ENCODE data around the gene CYB561D2.
A peak's percentile ranks its signal among the peaks of the same experiment; 100 is the strongest.

Gene CYB561D2

GRCh38 chr3:50323614-50324199 lies 27.0 kb upstream of the CYB561D2 start:
- no peak for DNase-seq (ENCODE audit: low read depth in 2 of 2)

- peak in 1 of 2 donors; percentile 62 for DNase-seq (ENCODE audit: low read depth in 2 of 2)
Measured at GRCh38 chr3:50324351-50325112, 26.1 kb upstream of the CYB561D2 start.

- no peak for DNase-seq (ENCODE audit: low read depth in 2 of 2)
Measured at GRCh38 chr3:50325113-50325480, 25.6 kb upstream of the CYB561D2 start.

GRCh38 chr3:50325497-50326181 lies 25.0 kb upstream of the CYB561D2 start:
- no peak for DNase-seq (ENCODE audit: low read depth in 2 of 2)

- DNase-seq (ENCODE audit: low read depth in 2 of 2): no peak
Measured at GRCh38 chr3:50326182-50326541, 24.5 kb upstream of the CYB561D2 start.

GRCh38 chr3:50327129-50327528 lies 23.5 kb upstream of the CYB561D2 start:
- DNase-seq (ENCODE audit: low read depth in 2 of 2): no peak

- DNase-seq (ENCODE audit: low read depth in 2 of 2): peak; percentile 88 to 89
Measured at GRCh38 chr3:50327943-50328691, 22.5 kb upstream of the CYB561D2 start, which contains the start of gene TUSC2. Gene TUSC2 (minus strand): TSS chr3:50328223. CDS start chr3:50328099, 124 bp downstream.

- no peak for DNase-seq (ENCODE audit: low read depth in 2 of 2)
Measured at GRCh38 chr3:50330330-50330729, 20.3 kb upstream of the CYB561D2 start.

- DNase-seq (ENCODE audit: low read depth in 2 of 2): no peak
Measured at GRCh38 chr3:50331364-50331907, 19.2 kb upstream of the CYB561D2 start.

- no peak for DNase-seq (ENCODE audit: low read depth in 2 of 2)
Measured at GRCh38 chr3:50333744-50334328, 16.8 kb upstream of the CYB561D2 start.

GRCh38 chr3:50334339-50335075 lies 16.2 kb upstream of the CYB561D2 start:
- no peak for DNase-seq (ENCODE audit: low read depth in 2 of 2)

GRCh38 chr3:50336452-50337174 lies 14.0 kb upstream of the CYB561D2 start:
- DNase-seq (ENCODE audit: low read depth in 2 of 2): no peak

- peak; percentile 87 to 91 for DNase-seq (ENCODE audit: low read depth in 2 of 2)
Measured at GRCh38 chr3:50337175-50337861, 13.3 kb upstream of the CYB561D2 start.

GRCh38 chr3:50338965-50339364 lies 11.7 kb upstream of the CYB561D2 start:
- DNase-seq (ENCODE audit: low read depth in 2 of 2): no peak

- no peak for DNase-seq (ENCODE audit: low read depth in 2 of 2)
Measured at GRCh38 chr3:50339485-50340146, 11.0 kb upstream of the CYB561D2 start.

GRCh38 chr3:50340147-50340447 lies 10.6 kb upstream of the CYB561D2 start:
- no peak for DNase-seq (ENCODE audit: low read depth in 2 of 2)

- DNase-seq (ENCODE audit: low read depth in 2 of 2): peak in 1 of 2 donors; percentile 64
Measured at GRCh38 chr3:50340448-50341329, 10.0 kb upstream of the CYB561D2 start, which contains the start of gene RASSF1. Gene RASSF1 (minus strand): TSS chr3:50340836. CDS start chr3:50340805, 31 bp downstream.

GRCh38 chr3:50341537-50341936 lies 9.1 kb upstream of the CYB561D2 start:
- no peak for DNase-seq (ENCODE audit: low read depth in 2 of 2)

All from stimulated activated CD4-positive, alpha-beta T cell treated with anti-CD3 and anti-CD28 coated beads, Interleukin-1b, Interleukin-23, amount 100 ng/mL, for 4 hours (primary cell).